H1 (cell line): Measurements from ENCODE around the gene STAT3. TPM values are rescaled to one million over a fixed set of nuclear protein-coding genes. Genes with fewer than 3 reads are reported as not detected.

ENCODE experiments used
- CBX5 ChIP-seq: fragments of 300-800, 300-1000 bp; sonication (generic); IDR thresholded peaks from 2 replicates; pipeline ENCODE4 v1.7.1; 2016; ENCODE audit warnings: antibody characterized with exemption, low read length, low read depth
- CBX8 ChIP-seq: fragments of 300-800, 300-1000 bp; sonication (generic); IDR thresholded peaks from 2 replicates; pipeline ENCODE4 v1.7.1; 2016; ENCODE audit warnings: low read depth, low read length, borderline replicate concordance
- CHD1 ChIP-seq: IDR thresholded peaks from 2 replicates; pipeline ENCODE4 v1.6.1; 2012; ENCODE audit warnings: low read depth, low read length, improper control_type of control experiment
- CREB1 ChIP-seq: IDR thresholded peaks from 2 replicates; pipeline ENCODE4 v1.6.1; 2012; ENCODE audit warnings: inconsistent platforms
- CTBP2 ChIP-seq: IDR thresholded peaks from 2 replicates; pipeline ENCODE4 v1.7.0; 2011; ENCODE audit warnings: borderline replicate concordance, mild to moderate bottlenecking, moderate library complexity, mixed read lengths, low read length; ENCODE audit not compliant: insufficient read depth, insufficient read length
- EP300 ChIP-seq, 2 experiments: IDR thresholded peaks; 1 replicate in 1 of 2; 2 replicates in 1 of 2; pipeline ENCODE4 v1.6.1; 2011 to 2012; ENCODE audit warnings: low read depth in 2 of 2, low read length in 2 of 2, mild to moderate bottlenecking in 2 of 2, borderline replicate concordance in 1 of 2, inconsistent platforms in 1 of 2, moderate library complexity in 1 of 2
- FOSL1 ChIP-seq: IDR thresholded peaks from 2 replicates; pipeline ENCODE4 v1.6.1; 2011; ENCODE audit warnings: mild to moderate bottlenecking, low read depth, low read length, moderate library complexity; ENCODE audit not compliant: insufficient read depth
- GABPA ChIP-seq: IDR thresholded peaks from 2 replicates; pipeline ENCODE4 v1.6.1; 2011; ENCODE audit warnings: mild to moderate bottlenecking, low read length, moderate library complexity, borderline replicate concordance; ENCODE audit not compliant: insufficient read depth
- HDAC6 ChIP-seq: IDR thresholded peaks from one replicate; pipeline ENCODE4 v1.7.1; 2012; ENCODE audit warnings: low read depth, mild to moderate bottlenecking, inconsistent platforms, low read length, moderate library complexity
- JUN ChIP-seq: IDR thresholded peaks from 2 replicates; pipeline ENCODE4 v1.6.1; 2011; ENCODE audit warnings: low read depth, mild to moderate bottlenecking, improper control_type of control experiment, low read length
- KDM5A ChIP-seq: fragments of 200-600 bp; IDR thresholded peaks from 2 replicates; pipeline ENCODE4 v1.7.1; 2012; ENCODE audit warnings: mild to moderate bottlenecking, low read length, inconsistent platforms, mixed read lengths
- MAFK ChIP-seq: IDR thresholded peaks from 2 replicates; pipeline ENCODE4 v1.6.1; 2012; ENCODE audit warnings: low read depth, mild to moderate bottlenecking, improper control_type of control experiment, low read length
- MAX ChIP-seq: IDR thresholded peaks from 2 replicates; pipeline ENCODE4 v1.6.1; 2012; ENCODE audit warnings: inconsistent platforms
- NRF1 ChIP-seq: IDR thresholded peaks from 2 replicates; pipeline ENCODE4 v1.6.1; 2011; ENCODE audit warnings: mild to moderate bottlenecking, low read depth, low read length, improper control_type of control experiment
- POLR2AphosphoS5 ChIP-seq: IDR thresholded peaks from 2 replicates; pipeline ENCODE4 v1.6.1; 2011; ENCODE audit warnings: low read depth, low read length
- RFX5 ChIP-seq: IDR thresholded peaks from 2 replicates; pipeline ENCODE4 v1.6.1; 2011; ENCODE audit warnings: low read depth, low read length, improper control_type of control experiment, borderline replicate concordance
- TBP ChIP-seq: IDR thresholded peaks from 2 replicates; pipeline ENCODE4 v1.6.1; 2011; ENCODE audit warnings: low read depth, low read length, improper control_type of control experiment
- USF2 ChIP-seq: IDR thresholded peaks from 2 replicates; pipeline ENCODE4 v1.6.1; 2011; ENCODE audit warnings: low read length, improper control_type of control experiment
- ZNF274 ChIP-seq: IDR thresholded peaks from 2 replicates; pipeline ENCODE4 v1.7.0; 2012; ENCODE audit warnings: low read length, borderline replicate concordance; ENCODE audit errors: extremely low read depth
- polyA plus RNA-seq, 7 experiments: library from polyadenylated mRNA; depleted of rRNA in 3 of 7; stranded (reverse) in 5 of 7; unstranded in 2 of 7; fragments of >200 nt in 5 of 7; fragments of 200-250 nt in 2 of 7; gene quantifications; 1 replicate in 5 of 7; 2 replicates in 1 of 7; 4 replicates in 1 of 7; pipeline versions ENCODE4 v1.2.1 to v1.2.3, GENCODE V29; 2011 to 2013; ENCODE audit warnings: missing spikeins in 2 of 7, mixed read lengths in 2 of 7
- total RNA-seq: library from RNA; stranded (reverse); fragmentation: NEBNext Ultra II Directional; extraction: Animal tissue kit (Norgen Biotek cat#: 25700); gene quantifications from 2 replicates; pipeline ENCODE4 v1.2.1, GENCODE V29; 2021
- TF ChIP-seq, protein P1 (sequence below): IDR thresholded peaks from 2 replicates; pipeline ENCODE4 v1.6.1; 2012; ENCODE audit warnings: low read length, inconsistent platforms

STAT3 gene
- total and polyA plus RNA-seq, 2 of the 8 experiments (the other 6 are each of a cell fraction or from before 2014, with no cell fraction given) = 38.4 to 94.1 TPM

DNA sequence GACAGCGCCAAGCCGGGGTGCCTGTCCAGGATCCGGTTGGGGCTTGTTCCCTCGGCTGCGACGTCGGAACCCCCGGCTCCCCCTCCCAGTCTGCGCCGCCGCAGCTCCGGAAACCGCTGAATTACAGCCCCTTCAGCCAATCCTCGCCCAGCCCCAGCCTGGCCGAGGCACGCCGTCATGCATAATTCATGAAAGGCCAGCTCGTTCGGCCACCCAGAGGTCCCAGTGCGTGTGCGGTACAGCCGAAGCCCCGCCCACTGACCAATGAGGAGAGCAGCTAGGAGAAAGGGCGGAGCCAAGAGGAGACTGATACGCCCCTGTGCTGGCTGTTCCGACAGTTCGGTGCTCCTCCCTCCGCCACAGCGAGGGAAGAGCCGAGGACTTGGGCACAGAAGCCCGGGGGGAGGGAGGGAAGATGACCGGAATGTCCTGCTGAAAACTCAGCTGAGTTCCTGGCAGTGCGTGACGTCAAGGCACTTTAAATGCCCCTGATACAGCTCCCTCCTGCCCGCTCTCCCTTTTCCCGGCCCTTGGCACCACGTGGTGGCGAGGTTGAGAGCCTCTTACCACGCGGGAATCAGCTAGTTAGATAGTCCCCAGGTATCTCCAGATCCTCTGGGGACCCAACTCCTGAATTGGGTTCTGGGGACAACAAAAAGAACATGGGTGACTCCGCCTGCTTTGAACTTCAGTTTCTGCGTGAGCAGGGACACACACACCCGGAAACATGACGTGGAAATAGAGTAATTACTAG, at the start of gene STAT3 (continued):
- TF ChIP-seq CBX8 = no peak
- peak; percentile 77; the same call in 1 of the 2 replicates for TF ChIP-seq TBP
- peak; percentile 96 to 100 for TF ChIP-seq EP300 (IDR thresholded peaks at IDR 0.05; ENCODE audit: borderline replicate concordance in 1 of 2, low read depth in 2 of 2, low read length in 2 of 2)
- TF ChIP-seq CBX5 = no peak
- TF ChIP-seq FOSL1 = no peak
- no peak for TF ChIP-seq GABPA
- peak; percentile 98 for TF ChIP-seq CTBP2
- no peak for TF ChIP-seq CHD1
- TF ChIP-seq MAFK = no peak
- 0 out of 2 replicates have a peak, but pooled peaks have one; percentile 51 for TF ChIP-seq JUN
- no peak for TF ChIP-seq HDAC6
- TF ChIP-seq, protein P1, sequence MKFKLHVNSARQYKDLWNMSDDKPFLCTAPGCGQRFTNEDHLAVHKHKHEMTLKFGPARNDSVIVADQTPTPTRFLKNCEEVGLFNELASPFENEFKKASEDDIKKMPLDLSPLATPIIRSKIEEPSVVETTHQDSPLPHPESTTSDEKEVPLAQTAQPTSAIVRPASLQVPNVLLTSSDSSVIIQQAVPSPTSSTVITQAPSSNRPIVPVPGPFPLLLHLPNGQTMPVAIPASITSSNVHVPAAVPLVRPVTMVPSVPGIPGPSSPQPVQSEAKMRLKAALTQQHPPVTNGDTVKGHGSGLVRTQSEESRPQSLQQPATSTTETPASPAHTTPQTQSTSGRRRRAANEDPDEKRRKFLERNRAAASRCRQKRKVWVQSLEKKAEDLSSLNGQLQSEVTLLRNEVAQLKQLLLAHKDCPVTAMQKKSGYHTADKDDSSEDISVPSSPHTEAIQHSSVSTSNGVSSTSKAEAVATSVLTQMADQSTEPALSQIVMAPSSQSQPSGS = peak; percentile 97
- TF ChIP-seq KDM5A = peak; percentile 98; the same call in 1 of the 2 replicates
- TF ChIP-seq RFX5 = no peak
- TF ChIP-seq CREB1 = peak; percentile 94
- TF ChIP-seq ZNF274 = no peak
- TF ChIP-seq POLR2AphosphoS5 = peak; percentile 52; the same call in 1 of the 2 replicates
- TF ChIP-seq USF2 = peak; percentile 74
- peak; percentile 98 for TF ChIP-seq MAX
- no peak; the same call in 1 of the 2 replicates for TF ChIP-seq NRF1
